Endothelial cell of umbilical vein (primary cell): Measurements from ENCODE around the gene STRA8. TPM values are rescaled to one million over a fixed set of nuclear protein-coding genes. Genes with fewer than 3 reads are reported as not detected.

Experiments used
- BruUV-seq: library from RNA; stranded (reverse); fragments of 400-500 nt; replicated peaks from 2 replicates; lab custom pipeline; 2021; lab: Mats Ljungman, UMichigan
- CTCF ChIA-PET: fragments of 300-600, 350-600 bp; sonication (Branson Sonifier 250); formaldehyde crosslinking; loops from one replicate; lab custom pipeline; 2021; ENCODE audit warnings: antibody characterized with exemption, inconsistent platforms; lab: Charles Lee
- POLR2A ChIA-PET: fragments of 300-600, 350-600 bp; sonication (Branson Sonifier 250); formaldehyde crosslinking; loops from one replicate; lab custom pipeline; 2021; ENCODE audit warnings: antibody characterized with exemption, inconsistent platforms; lab: Charles Lee
- DNase-seq: peaks from one replicate; pipeline ENCODE4 v3.0.0-alpha.2; 2011; ENCODE audit warnings: low read depth, low spot score
- FAIRE-seq: peaks from 2 replicates; lab custom pipeline; 2011; peaks lifted over from hg19 to GRCh38; lab: Jason Lieb, UNC
- H2AFZ ChIP-seq: 2 replicates; pipeline ENCODE4 v1.6.0; 2012; ENCODE audit warnings: low read depth, low read length, control low read depth, inconsistent platforms
- H3K27ac ChIP-seq: 2 replicates; pipeline ENCODE4 v1.5.1; 2011; ENCODE audit warnings: low read depth, mild to moderate bottlenecking, control low read depth, low read length, moderate library complexity; ENCODE audit not compliant: insufficient read depth
- H3K27me3 ChIP-seq, 2 experiments: 2 replicates each; pipeline versions ENCODE4 v1.6.0 to v1.6.1; 2011; ENCODE audit warnings: low read length in 2 of 2, mixed read lengths in 1 of 2; ENCODE audit not compliant: control insufficient read depth in 2 of 2, insufficient read depth in 2 of 2
- H3K36me3 ChIP-seq, 2 experiments: 2 replicates in 1 of 2; 3 replicates in 1 of 2; pipeline ENCODE4 v1.5.1; 2011; ENCODE audit warnings: low read length in 2 of 2, mild to moderate bottlenecking in 1 of 2, moderate library complexity in 1 of 2; ENCODE audit not compliant: control insufficient read depth in 2 of 2, insufficient read depth in 2 of 2; ENCODE audit errors: extremely low read depth in 1 of 2
- H3K4me1 ChIP-seq: 3 replicates; pipeline ENCODE4 v1.5.1; 2011; ENCODE audit warnings: mild to moderate bottlenecking, low read length; ENCODE audit not compliant: control insufficient read depth, insufficient read depth; ENCODE audit errors: extremely low read depth
- H3K4me2 ChIP-seq: 2 replicates; pipeline ENCODE4 v1.6.1; 2011; ENCODE audit warnings: low read length, control low read depth, mixed read lengths; ENCODE audit not compliant: insufficient read depth
- H3K4me3 ChIP-seq, 3 experiments: fragments of 200-600 bp in 1 of 3; sonication (generic), shearing (Covaris generic) in 1 of 3; replicated peaks in 1 of 3; 2 replicates each; pipeline ENCODE4 v1.5.1; 2011 to 2016; ENCODE audit warnings: control low read depth in 3 of 3, low read length in 3 of 3, mild to moderate bottlenecking in 2 of 3, inconsistent platforms in 1 of 3, low read depth in 1 of 3, moderate library complexity in 1 of 3; ENCODE audit not compliant: insufficient read depth in 1 of 3
- H3K79me2 ChIP-seq: 2 replicates; pipeline ENCODE4 v1.6.0; 2012; ENCODE audit warnings: low read length, inconsistent platforms; ENCODE audit not compliant: control insufficient read depth, insufficient read depth
- H3K9ac ChIP-seq: replicated peaks from 2 replicates; pipeline ENCODE3; 2011; ENCODE audit warnings: low read length, control low read depth; ENCODE audit not compliant: insufficient read depth; ENCODE audit errors: extremely low read depth
- H3K9me1 ChIP-seq: replicated peaks from 3 replicates; pipeline ENCODE4 v1.6.0; 2011; ENCODE audit warnings: mild to moderate bottlenecking, low read length; ENCODE audit not compliant: control insufficient read depth, insufficient read depth; ENCODE audit errors: extremely low read depth
- H3K9me3 ChIP-seq: replicated peaks from 2 replicates; pipeline ENCODE4 v1.5.1; 2012; ENCODE audit warnings: low read length, inconsistent platforms; ENCODE audit not compliant: control insufficient read depth, insufficient read depth
- H4K20me1 ChIP-seq: replicated peaks from 2 replicates; pipeline ENCODE3; 2011; ENCODE audit warnings: mild to moderate bottlenecking, low read length; ENCODE audit not compliant: control insufficient read depth, insufficient read depth; ENCODE audit errors: extremely low read depth
- CTCF ChIP-seq, 2 donors: IDR thresholded peaks; 1 replicate in 1 of 2; 2 replicates in 1 of 2; pipeline ENCODE4 v1.5.1; 2011; ENCODE audit warnings: low read length in 2 of 2, mild to moderate bottlenecking in 2 of 2, moderate library complexity in 2 of 2, control low read depth in 1 of 2, inconsistent platforms in 1 of 2, low read depth in 1 of 2; ENCODE audit not compliant: insufficient read depth in 1 of 2; ENCODE audit errors: extremely low read depth in 1 of 2
- EZH2 ChIP-seq: IDR thresholded peaks from 2 replicates; pipeline ENCODE4 v1.6.1; 2012; ENCODE audit warnings: borderline replicate concordance, low read depth, mild to moderate bottlenecking, moderate library complexity, low read length, inconsistent platforms; ENCODE audit not compliant: severe bottlenecking
- FOS ChIP-seq: IDR thresholded peaks from 2 replicates; pipeline ENCODE4 v1.6.1; 2011; ENCODE audit warnings: mild to moderate bottlenecking, low read length, moderate library complexity, borderline replicate concordance; ENCODE audit not compliant: insufficient read depth
- GATA2 ChIP-seq: IDR thresholded peaks from 2 replicates; pipeline ENCODE4 v1.7.0; 2011; ENCODE audit warnings: low read depth, mild to moderate bottlenecking, moderate library complexity, mixed read lengths, low read length; ENCODE audit not compliant: insufficient read length, insufficient read depth
- JUN ChIP-seq: IDR thresholded peaks from 2 replicates; pipeline ENCODE4 v1.6.1; 2011; ENCODE audit warnings: borderline replicate concordance, low read depth; ENCODE audit not compliant: insufficient read length, insufficient read depth
- MAX ChIP-seq: IDR thresholded peaks from 2 replicates; pipeline ENCODE4 v1.6.1; 2011; ENCODE audit not compliant: insufficient read depth, insufficient read length
- MYC ChIP-seq: IDR thresholded peaks from one replicate; pipeline ENCODE4 v1.6.1; 2011; ENCODE audit warnings: mild to moderate bottlenecking, low read depth, low read length
- POLR2A ChIP-seq: IDR thresholded peaks from 2 replicates; pipeline ENCODE4 v1.6.1; 2012; ENCODE audit warnings: low read depth, mild to moderate bottlenecking, control low read depth, low read length
- POLR2AphosphoS5 ChIP-seq: IDR thresholded peaks from 2 replicates; pipeline ENCODE4 v1.6.1; 2012; ENCODE audit warnings: low read depth, mild to moderate bottlenecking, control low read depth, low read length, moderate library complexity; ENCODE audit not compliant: insufficient read depth
- dilution Hi-C: fragments of 300-500 bp; cut with MboI; formaldehyde crosslinking; loops from one replicate; pipeline ENCODE4 v1.15.0; 2019; ENCODE audit warnings: low sequenced_read_pairs; ENCODE audit not compliant: extremely low pct_ligation_motif_present
- intact Hi-C: fragments of 100-400 bp; cut with micrococcal nuclease; formaldehyde crosslinking; loops from one replicate; pipeline ENCODE4 v1.10.0; 2022
- polyA plus RNA-seq, 4 experiments: library from polyadenylated mRNA; depleted of rRNA in 3 of 4; stranded (reverse) in 3 of 4; unstranded in 1 of 4; fragments of >200 nt; gene quantifications; 2 replicates each; pipeline versions ENCODE4 v1.2.1 to v1.2.3, GENCODE V29; 2011 to 2012; ENCODE audit warnings: missing spikeins in 1 of 4
- total RNA-seq: library from RNA; stranded (reverse); gene quantifications from 2 replicates; pipeline ENCODE4 v1.2.3, GENCODE V29; 2021

Gene STRA8
- total and polyA plus RNA-seq, 2 donors (not counting 3 experiments of a cell fraction or from before 2014, with no cell fraction given): not detected

DNA sequence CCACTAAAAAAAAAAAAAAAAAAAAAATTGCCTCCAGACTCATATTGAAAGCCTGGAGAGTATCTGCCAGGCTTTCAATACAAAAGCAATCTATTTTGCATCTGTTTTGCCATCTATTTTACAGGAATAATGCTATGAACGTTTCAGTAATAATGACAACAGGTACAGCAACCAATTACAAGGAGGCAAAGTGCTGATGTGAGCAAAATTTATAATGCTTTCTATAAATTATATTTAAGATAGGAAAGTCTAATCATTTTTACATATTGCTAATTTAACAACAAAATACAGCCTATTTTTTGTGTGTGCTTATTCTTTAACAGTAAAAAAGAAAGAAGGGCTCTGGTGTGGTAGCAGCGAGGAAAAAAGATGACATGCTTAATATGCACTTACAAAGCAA lies 32.3 kb upstream of the STRA8 start:
- peaks cover 0 to 2% of the 10 kb centered on the region in 2 experiments for H3K36me3 ChIP-seq
- H3K9me1 ChIP-seq: no peaks in the 10 kb centered on the region
- no peak for FAIRE-seq
- intact Hi-C loops: no loop called here
- POLR2A ChIA-PET: no interaction called here
- no peaks in the 10 kb centered on the region for H3K79me2 ChIP-seq
- DNase-seq: no peak
- no peak for TF ChIP-seq POLR2AphosphoS5
- no peak for TF ChIP-seq MYC
- no peak for TF ChIP-seq JUN
- no peak for TF ChIP-seq FOS
- no peak for TF ChIP-seq MAX
- no peak for TF ChIP-seq POLR2A
- TF ChIP-seq EZH2: no peak
- TF ChIP-seq GATA2: no peak
- no peak for TF ChIP-seq CTCF (IDR thresholded peaks at IDR 0.05; ENCODE audit: extremely low read depth in 1 of 2, insufficient read depth in 1 of 2, low read depth in 1 of 2, low read length in 2 of 2)
- H3K9me3 ChIP-seq: no peaks in the 10 kb centered on the region
- no peak overlapping the region for H2AFZ ChIP-seq
- dilution Hi-C loops: no loop called here
- no TSS peak for BruUV-seq
- no peak overlapping the region for H3K9ac ChIP-seq
- H3K4me3 ChIP-seq: no peak overlapping the region
- CTCF ChIA-PET: interaction anchor here (0.9 kb wide), 1 partner anchor 9 kb away, joined by 4 read pairs; no protein-coding TSS in a partner anchor
- H3K27me3 ChIP-seq: no peaks in the 10 kb centered on the region
- no peak overlapping the region for H3K27ac ChIP-seq
- no peaks in the 10 kb centered on the region for H4K20me1 ChIP-seq
- no peak overlapping the region for H3K4me2 ChIP-seq
- no peaks in the 10 kb centered on the region for H3K4me1 ChIP-seq
